Left cardiac atrium (tissue), 4 donors: ENCODE measurements around the gene USP34. TPM values are rescaled to one million over a fixed set of nuclear protein-coding genes. Genes with fewer than 3 reads are reported as not detected.

Experiments
- ATAC-seq, 2 donors: fragments of 200-7000 bp; cut with Tn5 transposase; one replicate each; pipeline ENCODE4 v1.9.1; 2020; ENCODE audit warnings: mild to moderate bottlenecking in 2 of 2, moderate library complexity in 2 of 2
- DNase-seq: peaks from one replicate; pipeline ENCODE4 v3.0.0-alpha.2; 2020
- intact Hi-C, 2 donors: fragments of 100-400 bp; cut with DNase I; formaldehyde crosslinking; loops; one replicate each; pipeline versions ENCODE4 v1.14.1 to v1.15.1; 2022 to 2023
- total RNA-seq, 2 donors: library from RNA; stranded (reverse); fragmentation: NEBNext Ultra II Directional; extraction: Animal tissue kit (Norgen Biotek cat#: 25700); gene quantifications; one replicate each; pipeline ENCODE4 v1.2.1, GENCODE V29; 2021
- donor health status: DM: no; HTN: yes; CAD: no.
- donor health status: DM: no; HTN: yes; CAD: no; lungs with severe emphysema.
- donor health status: DM: yes; HTN: yes; CAD: no.
- donor health status: Dilated cardiomyopathy.

Gene USP34
- total RNA-seq, 2 donors from 2014 or later = 44.1 to 60.4 TPM

GRCh38 chr2:61272421-61273070 is 198.3 kb downstream of the USP34 start:
- intact Hi-C loops = no loop called here
- ATAC-seq (no peak), DNase-seq (no peak)

GRCh38 chr2:61268249-61268648 is 202.6 kb downstream of the USP34 start:
- DNase-seq (no peak), ATAC-seq (no peak)
- intact Hi-C loops = no loop called here

- ATAC-seq = no peak
- DNase-seq = no peak
- intact Hi-C loops = no loop called here
Measured at GRCh38 chr2:61266632-61267505, 204.0 kb downstream of the USP34 start.

- ATAC-seq (no peak), DNase-seq (no peak)
- intact Hi-C loops = no loop called here
Measured at GRCh38 chr2:61263830-61264229, 207.1 kb downstream of the USP34 start.

- DNase-seq (no peak), ATAC-seq (no peak)
- intact Hi-C loops = no loop called here
Measured at GRCh38 chr2:61262699-61263098, 208.2 kb downstream of the USP34 start.

- no peak for DNase-seq
- no peak for ATAC-seq
- intact Hi-C loops = no loop called here
Measured at GRCh38 chr2:61257446-61257845, 213.4 kb downstream of the USP34 start.

GRCh38 chr2:61255580-61256437 is 215.1 kb downstream of the USP34 start:
- intact Hi-C loops = no loop called here
- peak; percentile 68 to 96 for ATAC-seq
- no peak for DNase-seq

- no peak for ATAC-seq
- DNase-seq = no peak
- intact Hi-C loops = no loop called here
Measured at GRCh38 chr2:61254536-61254935, 216.4 kb downstream of the USP34 start.

- intact Hi-C loops = no loop called here
- DNase-seq (no peak), ATAC-seq (no peak)
Measured at GRCh38 chr2:61253136-61253535, 217.8 kb downstream of the USP34 start.

GRCh38 chr2:61252031-61252430 is 218.9 kb downstream of the USP34 start:
- no peak for DNase-seq
- ATAC-seq = no peak
- intact Hi-C loops = no loop called here

GRCh38 chr2:61249521-61250071 is 221.3 kb downstream of the USP34 start:
- intact Hi-C loops = no loop called here
- ATAC-seq (no peak), DNase-seq (no peak)

- no peak for DNase-seq
- intact Hi-C loops = no loop called here
- peak in 1 of 2 donors; percentile 98 for ATAC-seq
Measured at GRCh38 chr2:61247204-61247812, 223.6 kb downstream of the USP34 start.

- DNase-seq (no peak), ATAC-seq (no peak)
- intact Hi-C loops = no loop called here
Measured at GRCh38 chr2:61244694-61245093, 226.2 kb downstream of the USP34 start.

- intact Hi-C loops = no loop called here
- DNase-seq (no peak), ATAC-seq (no peak)
Measured at GRCh38 chr2:61241266-61241665, 229.6 kb downstream of the USP34 start.

GRCh38 chr2:61238219-61239012 is 232.5 kb downstream of the USP34 start:
- intact Hi-C loops = no loop called here
- DNase-seq = no peak
- no peak for ATAC-seq

- no peak for DNase-seq
- no peak for ATAC-seq
- intact Hi-C loops = no loop called here
Measured at GRCh38 chr2:61235716-61236115, 235.2 kb downstream of the USP34 start.

GRCh38 chr2:61233581-61233980 is 237.3 kb downstream of the USP34 start:
- no peak for ATAC-seq
- intact Hi-C loops = no loop called here
- no peak for DNase-seq

GRCh38 chr2:61229936-61230335 is 241.0 kb downstream of the USP34 start:
- intact Hi-C loops = no loop called here
- DNase-seq (no peak), ATAC-seq (no peak)
